ENCODE results near the gene SMG6. TPM values are rescaled to one million over a fixed set of nuclear protein-coding genes. Genes with fewer than 3 reads are reported as not detected.
A peak's percentile ranks its signal among the peaks of the same experiment; 100 is the strongest.

The SMG6 gene
- total and polyA plus RNA-seq, 8 donors, result 8.4 to 19.8 (median 12.1) TPM

DNA sequence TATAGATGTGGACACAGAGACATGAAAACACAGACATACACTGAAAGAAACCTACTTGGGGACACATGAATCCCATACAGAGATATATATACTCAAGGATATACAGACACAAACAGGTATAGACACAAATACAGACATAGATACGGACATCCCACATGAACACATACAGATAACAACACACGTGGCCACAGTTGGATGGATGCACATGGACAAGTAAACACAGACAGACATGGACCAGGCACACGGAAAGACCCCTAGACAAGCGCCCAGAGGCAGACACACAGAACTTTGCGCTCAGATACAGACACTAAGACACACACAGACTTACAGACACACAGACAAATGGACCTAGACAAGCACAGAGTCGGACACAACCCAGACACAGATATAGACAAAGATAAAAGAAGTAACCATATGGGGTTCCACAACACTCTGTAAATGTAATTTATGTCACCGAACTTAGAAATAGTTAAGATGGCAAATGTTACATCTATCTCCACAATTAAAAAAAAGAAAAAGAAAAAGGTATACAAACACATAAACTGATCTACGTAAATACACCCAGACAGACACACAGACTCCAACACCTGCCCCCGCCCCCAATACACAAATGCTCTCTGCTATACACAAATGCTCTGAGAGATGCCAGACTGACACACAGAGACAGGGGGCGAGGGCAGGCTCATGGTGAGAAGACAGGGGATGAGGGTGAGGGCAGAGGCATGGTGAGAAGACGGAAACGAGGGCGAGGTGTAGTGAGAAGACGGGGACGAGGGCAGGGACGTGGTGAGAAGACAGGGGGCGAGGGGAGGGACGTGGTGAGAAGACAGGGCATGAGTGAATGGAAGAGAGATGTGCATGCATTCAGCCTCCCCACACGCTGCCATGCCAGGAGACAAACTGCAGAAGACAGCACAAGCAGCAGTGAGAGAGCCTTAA, 118.3 kb downstream of the SMG6 start:
- Histone ChIP-seq H3K27ac (no peak overlapping the region), H3K9me3 (no peaks in the 10 kb centered on the region), H3K4me1 (peaks cover 0 to 6% (median 0%) of the 10 kb centered on the region in 3 donors), H3K36me3 (peaks cover 0 to 7% (median 0%) of the 10 kb centered on the region in 3 donors), H3K4me3 (no peak overlapping the region), H3K27me3 (no peaks in the 10 kb centered on the region)
- ATAC-seq (no peak), FAIRE-seq (no peak), DNase-seq (peak in 1 of 6 donors; percentile 23)
- intact Hi-C loops (cut with DNase I), result no loop called here
- TF ChIP-seq, protein P1, sequence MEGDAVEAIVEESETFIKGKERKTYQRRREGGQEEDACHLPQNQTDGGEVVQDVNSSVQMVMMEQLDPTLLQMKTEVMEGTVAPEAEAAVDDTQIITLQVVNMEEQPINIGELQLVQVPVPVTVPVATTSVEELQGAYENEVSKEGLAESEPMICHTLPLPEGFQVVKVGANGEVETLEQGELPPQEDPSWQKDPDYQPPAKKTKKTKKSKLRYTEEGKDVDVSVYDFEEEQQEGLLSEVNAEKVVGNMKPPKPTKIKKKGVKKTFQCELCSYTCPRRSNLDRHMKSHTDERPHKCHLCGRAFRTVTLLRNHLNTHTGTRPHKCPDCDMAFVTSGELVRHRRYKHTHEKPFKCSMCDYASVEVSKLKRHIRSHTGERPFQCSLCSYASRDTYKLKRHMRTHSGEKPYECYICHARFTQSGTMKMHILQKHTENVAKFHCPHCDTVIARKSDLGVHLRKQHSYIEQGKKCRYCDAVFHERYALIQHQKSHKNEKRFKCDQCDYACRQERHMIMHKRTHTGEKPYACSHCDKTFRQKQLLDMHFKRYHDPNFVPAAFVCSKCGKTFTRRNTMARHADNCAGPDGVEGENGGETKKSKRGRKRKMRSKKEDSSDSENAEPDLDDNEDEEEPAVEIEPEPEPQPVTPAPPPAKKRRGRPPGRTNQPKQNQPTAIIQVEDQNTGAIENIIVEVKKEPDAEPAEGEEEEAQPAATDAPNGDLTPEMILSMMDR (IDR thresholded peaks at IDR 0.05), result no peak
- 88 to 91% methylated on average over 19 of the region's 19 CpGs for WGBS, 2 donors

DNA sequence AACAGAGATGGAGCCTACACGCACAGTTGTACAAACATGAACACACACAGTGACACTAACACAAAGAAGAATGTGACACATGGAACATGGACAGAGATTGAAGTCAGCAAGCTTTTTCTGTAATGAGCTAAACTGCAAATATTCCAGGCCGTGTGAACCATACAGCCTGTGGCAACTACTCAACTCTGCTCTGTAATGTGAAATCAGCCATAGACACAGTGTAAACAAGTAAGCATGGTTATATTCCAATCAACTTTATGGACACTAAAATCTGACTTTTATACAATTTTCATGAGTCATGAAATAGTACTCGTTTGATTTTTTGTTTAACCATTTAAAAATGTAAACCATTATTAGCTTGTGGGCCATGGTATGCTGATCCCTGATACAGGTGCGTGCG, 120.2 kb downstream of the SMG6 start:
- Histone ChIP-seq H3K9me3 (no peaks in the 10 kb centered on the region), H3K27me3 (no peaks in the 10 kb centered on the region), H3K36me3 (peaks cover 0 to 7% (median 0%) of the 10 kb centered on the region in 3 donors), H3K4me3 (no peak overlapping the region), H3K27ac (peak overlapping the region in 1 of 4 donors; percentile 58), H3K4me1 (peaks cover 6 to 19% (median 14%) of the 10 kb centered on the region in 3 donors)
- intact Hi-C loops (cut with DNase I), result no loop called here
- no peak for FAIRE-seq
- TF ChIP-seq, protein P1 (IDR thresholded peaks at IDR 0.05), result no peak
- DNase-seq, result no peak
- WGBS, 2 donors, result 65 to 69% methylated on average over 5 of the region's 5 CpGs
- ATAC-seq, result peak; percentile 56 to 65 (median 61)

DNA sequence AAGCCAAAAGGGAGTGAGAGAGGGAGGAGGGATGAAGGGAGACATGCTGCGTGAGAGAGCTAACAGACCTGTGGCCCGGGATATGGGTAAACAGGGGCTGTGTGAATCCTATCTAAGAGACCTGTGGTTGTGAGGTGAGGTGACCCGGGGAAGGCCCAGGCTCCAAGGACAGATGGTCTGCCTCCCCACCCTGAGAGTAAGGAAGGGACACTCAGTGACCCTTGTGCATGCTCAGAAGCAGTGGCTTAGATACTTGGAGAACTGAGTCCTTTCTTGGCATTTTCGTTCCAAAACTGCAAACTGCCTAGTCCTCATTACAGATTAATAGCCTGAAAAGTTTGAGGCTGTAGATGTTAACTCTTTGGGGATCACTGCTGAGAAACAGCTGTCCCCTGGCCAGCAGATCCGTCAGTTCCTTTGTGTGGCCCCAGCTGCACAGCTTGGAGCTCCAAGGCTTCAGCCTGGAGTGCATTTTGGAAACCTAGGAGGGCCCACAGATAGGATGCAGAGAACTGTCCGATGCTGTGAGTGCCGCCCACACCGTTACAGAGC, 121.6 kb downstream of the SMG6 start:
- H3K9me3 ChIP-seq, result no peaks in the 10 kb centered on the region
- TF ChIP-seq, protein P1 (IDR thresholded peaks at IDR 0.05), result no peak
- H3K4me3 ChIP-seq, result no peak overlapping the region
- peaks cover 6 to 19% (median 14%) of the 10 kb centered on the region in 3 donors for H3K4me1 ChIP-seq
- ATAC-seq (peak in 1 of 4 donors; percentile 2), DNase-seq (peak in 1 of 6 donors; percentile 20), FAIRE-seq (no peak)
- WGBS, 2 donors, result 81 to 82% methylated on average over 8 of the region's 8 CpGs
- H3K36me3 ChIP-seq, result peaks cover 0 to 7% (median 0%) of the 10 kb centered on the region in 3 donors
- H3K27ac ChIP-seq, result peak overlapping the region in 1 of 4 donors; percentile 18
- intact Hi-C loops (cut with DNase I), result no loop called here
- H3K27me3 ChIP-seq, result no peaks in the 10 kb centered on the region

DNA sequence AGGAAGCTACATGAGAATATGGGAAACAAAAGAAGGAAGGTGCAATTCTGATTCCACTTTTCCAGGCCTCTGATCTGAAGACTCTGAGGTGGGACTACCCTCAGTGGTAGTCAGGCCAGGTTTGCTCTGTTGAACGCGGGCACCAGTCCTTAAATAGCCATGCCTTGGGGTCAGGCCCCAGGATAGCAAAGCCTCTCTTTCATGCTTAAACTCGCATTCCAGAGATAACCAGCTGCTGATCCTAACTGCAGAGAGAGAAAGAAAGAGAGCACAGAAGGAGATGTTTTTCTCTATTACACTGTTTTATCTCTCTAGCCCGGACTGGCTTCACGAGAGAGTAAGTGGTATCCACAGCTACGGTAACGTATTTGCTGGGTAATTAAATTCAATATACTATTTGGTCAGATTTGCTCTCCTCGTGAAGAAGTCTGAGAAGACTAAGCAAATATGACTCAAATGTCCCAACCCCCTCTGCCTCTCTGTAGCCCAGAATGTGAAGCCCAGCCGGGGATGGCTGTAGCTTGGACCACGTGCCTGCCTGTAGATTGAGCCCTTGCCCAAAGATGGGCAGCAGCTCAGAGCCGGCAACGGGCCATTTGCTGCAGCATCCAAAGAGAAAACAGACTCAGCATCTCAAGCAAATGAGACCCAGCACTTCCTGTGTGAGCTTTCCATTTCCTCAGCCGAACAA, 122.2 kb downstream of the SMG6 start:
- 78 to 80% methylated on average over 13 of the region's 13 CpGs for WGBS, 2 donors
- peak in 2 of 4 donors; percentile 31 to 33 for ATAC-seq
- TF ChIP-seq, protein P1 (IDR thresholded peaks at IDR 0.05), result no peak
- FAIRE-seq, result peak; percentile 65
- peaks cover 0 to 3% (median 0%) of the 10 kb centered on the region in 3 donors for H3K36me3 ChIP-seq
- H3K27me3 ChIP-seq, result no peaks in the 10 kb centered on the region
- DNase-seq, result peak in 1 of 6 donors; percentile 45
- H3K4me1 ChIP-seq, result peaks cover 6 to 19% (median 14%) of the 10 kb centered on the region in 3 donors
- intact Hi-C loops (cut with DNase I), result no loop called here
- peak overlapping the region in 1 of 4 donors; percentile 18 for H3K27ac ChIP-seq
- no peak overlapping the region for H3K4me3 ChIP-seq
- no peaks in the 10 kb centered on the region for H3K9me3 ChIP-seq
